Left lung (tissue), 10 donors: ENCODE measurements around the gene OPCML. TPM values are rescaled to one million over a fixed set of nuclear protein-coding genes. Genes with fewer than 3 reads are reported as not detected.

ENCODE experiments used
- ATAC-seq: fragments of 200-7000 bp; cut with Tn5 transposase; one replicate; pipeline ENCODE4 v1.9.1; 2020; ENCODE audit warnings: moderate library complexity
- DNase-seq, 4 donors: peaks; one replicate each; pipeline ENCODE4 v3.0.0-alpha.2; 2013 to 2020
- H3K27ac ChIP-seq, 2 donors: fragments of 200-600 bp; sonication (generic) in 1 of 2; one replicate each; pipeline versions ENCODE4 v1.5.0 to v1.8.0; 2020 to 2021
- H3K27me3 ChIP-seq, 2 donors: fragments of 200-600 bp; sonication (generic) in 1 of 2; one replicate each; pipeline versions ENCODE4 v1.5.0 to v1.8.0; 2020 to 2021
- H3K36me3 ChIP-seq, 2 donors: fragments of 200-600 bp; sonication (generic) in 1 of 2; one replicate each; pipeline versions ENCODE4 v1.5.0 to v1.8.0; 2020 to 2021
- H3K4me1 ChIP-seq, 2 donors: fragments of 200-600 bp; one replicate each; pipeline ENCODE4 v1.8.0; 2021
- H3K4me3 ChIP-seq, 2 donors: fragments of 200-600 bp; sonication (generic) in 1 of 2; one replicate each; pipeline versions ENCODE4 v1.5.0 to v1.8.0; 2020 to 2021; ENCODE audit warnings: mild to moderate bottlenecking in 1 of 2
- H3K9me3 ChIP-seq, 2 donors: fragments of 200-600 bp; sonication (generic) in 1 of 2; one replicate each; pipeline versions ENCODE4 v1.5.0 to v1.8.0; 2020 to 2021
- CTCF ChIP-seq, 2 donors: fragments of 200-600 bp; sonication (generic) in 1 of 2; IDR thresholded peaks; one replicate each; pipeline versions ENCODE4 v1.5.0 to v1.8.0; 2021; ENCODE audit warnings: antibody characterized with exemption in 2 of 2
- intact Hi-C, 2 donors: fragments of 100-400 bp; cut with DNase I; formaldehyde crosslinking; loops; one replicate each; pipeline versions ENCODE4 v1.11.2 to v1.14.2; 2022
- polyA plus RNA-seq, 6 donors: library from polyadenylated mRNA; unstranded; fragments of 120-200 nt; gene quantifications; one replicate each; pipeline ENCODE4 v1.2.1, GENCODE V29; 2013; ENCODE audit not compliant: insufficient read length in 6 of 6
- total RNA-seq, 2 donors: library from RNA; stranded (reverse); fragmentation: NEBNext Ultra II Directional; extraction: Animal tissue kit (Norgen Biotek cat#: 25700); gene quantifications; one replicate each; pipeline ENCODE4 v1.2.1, GENCODE V29; 2021
- donor health status: DM: no; HTN: yes; CAD: no.
- donor health status: DM: no; HTN: no; CAD: no.

Gene OPCML
- total and polyA plus RNA-seq, 8 donors: 0.98 to 5.3 (median 1.9) TPM; not detected in 2

- TF ChIP-seq CTCF (IDR thresholded peaks at IDR 0.05): no peak
- ATAC-seq (no peak), DNase-seq (peak in 2 of 4 donors; percentile 13 to 33)
- Histone ChIP-seq H3K27me3 (no peaks in the 10 kb centered on the region), H3K9me3 (no peaks in the 10 kb centered on the region), H3K27ac (no peak overlapping the region), H3K4me1 (no peaks in the 10 kb centered on the region), H3K4me3 (no peak overlapping the region), H3K36me3 (no peaks in the 10 kb centered on the region)
- intact Hi-C loops: no loop called here
These were observed 780.6 kb downstream of the OPCML start for GRCh38 chr11:132751516-132752250.

GRCh38 chr11:132746305-132746704 lies 786.0 kb downstream of the OPCML start:
- Histone ChIP-seq H3K27me3 (no peaks in the 10 kb centered on the region), H3K27ac (no peak overlapping the region), H3K4me3 (no peak overlapping the region), H3K4me1 (no peaks in the 10 kb centered on the region), H3K36me3 (no peaks in the 10 kb centered on the region), H3K9me3 (no peaks in the 10 kb centered on the region)
- intact Hi-C loops: no loop called here
- ATAC-seq (no peak), DNase-seq (no peak)
- TF ChIP-seq CTCF (IDR thresholded peaks at IDR 0.05): no peak

GRCh38 chr11:132745306-132745705 lies 787.0 kb downstream of the OPCML start:
- Histone ChIP-seq H3K4me1 (no peaks in the 10 kb centered on the region), H3K27me3 (no peaks in the 10 kb centered on the region), H3K4me3 (no peak overlapping the region), H3K36me3 (no peaks in the 10 kb centered on the region), H3K27ac (no peak overlapping the region), H3K9me3 (no peaks in the 10 kb centered on the region)
- no peak for TF ChIP-seq CTCF (IDR thresholded peaks at IDR 0.05)
- ATAC-seq (no peak), DNase-seq (no peak)
- intact Hi-C loops: no loop called here

GRCh38 chr11:132744771-132745170 lies 787.5 kb downstream of the OPCML start:
- H3K27me3 ChIP-seq: no peaks in the 10 kb centered on the region
- H3K4me1 ChIP-seq: no peaks in the 10 kb centered on the region
- intact Hi-C loops: no loop called here
- TF ChIP-seq CTCF (IDR thresholded peaks at IDR 0.05): no peak
- H3K27ac ChIP-seq: no peak overlapping the region
- H3K36me3 ChIP-seq: no peaks in the 10 kb centered on the region
- no peaks in the 10 kb centered on the region for H3K9me3 ChIP-seq
- DNase-seq (no peak), ATAC-seq (no peak)
- no peak overlapping the region for H3K4me3 ChIP-seq

- Histone ChIP-seq H3K27ac (no peak overlapping the region), H3K36me3 (no peaks in the 10 kb centered on the region), H3K27me3 (no peaks in the 10 kb centered on the region), H3K4me1 (no peaks in the 10 kb centered on the region), H3K9me3 (no peaks in the 10 kb centered on the region), H3K4me3 (no peak overlapping the region)
- ATAC-seq: no peak
- intact Hi-C loops: no loop called here
- no peak for TF ChIP-seq CTCF (IDR thresholded peaks at IDR 0.05)
- DNase-seq: no peak
These were observed 788.7 kb downstream of the OPCML start for GRCh38 chr11:132743601-132744000.
